Stomach (tissue), 4 donors: ENCODE results near the gene DDT.

Experiments used
- EP300 ChIP-seq: sonication (generic); formaldehyde crosslinking; IDR thresholded peaks from one replicate; pipeline ENCODE4 v1.6.1; 2017; ENCODE audit warnings: antibody characterized with exemption
- POLR2A ChIP-seq, 4 donors: fragments of 450-650 bp; IDR thresholded peaks; one replicate each; pipeline ENCODE4 v1.6.1; 2016; ENCODE audit warnings: antibody characterized with exemption in 4 of 4, control low read depth in 2 of 4, mild to moderate bottlenecking in 1 of 4, moderate library complexity in 1 of 4
- TF ChIP-seq, protein P1 (sequence below), 7 experiments: fragments of 450-650 bp in 4 of 7; fragments of 200-600 bp in 3 of 7; sonication (generic) in 3 of 7; IDR thresholded peaks; one replicate each; pipeline ENCODE4 v1.5.1; 2016 to 2019; ENCODE audit warnings: antibody characterized with exemption in 7 of 7, control low read depth in 2 of 7, mild to moderate bottlenecking in 1 of 7

- TF ChIP-seq, protein P1, sequence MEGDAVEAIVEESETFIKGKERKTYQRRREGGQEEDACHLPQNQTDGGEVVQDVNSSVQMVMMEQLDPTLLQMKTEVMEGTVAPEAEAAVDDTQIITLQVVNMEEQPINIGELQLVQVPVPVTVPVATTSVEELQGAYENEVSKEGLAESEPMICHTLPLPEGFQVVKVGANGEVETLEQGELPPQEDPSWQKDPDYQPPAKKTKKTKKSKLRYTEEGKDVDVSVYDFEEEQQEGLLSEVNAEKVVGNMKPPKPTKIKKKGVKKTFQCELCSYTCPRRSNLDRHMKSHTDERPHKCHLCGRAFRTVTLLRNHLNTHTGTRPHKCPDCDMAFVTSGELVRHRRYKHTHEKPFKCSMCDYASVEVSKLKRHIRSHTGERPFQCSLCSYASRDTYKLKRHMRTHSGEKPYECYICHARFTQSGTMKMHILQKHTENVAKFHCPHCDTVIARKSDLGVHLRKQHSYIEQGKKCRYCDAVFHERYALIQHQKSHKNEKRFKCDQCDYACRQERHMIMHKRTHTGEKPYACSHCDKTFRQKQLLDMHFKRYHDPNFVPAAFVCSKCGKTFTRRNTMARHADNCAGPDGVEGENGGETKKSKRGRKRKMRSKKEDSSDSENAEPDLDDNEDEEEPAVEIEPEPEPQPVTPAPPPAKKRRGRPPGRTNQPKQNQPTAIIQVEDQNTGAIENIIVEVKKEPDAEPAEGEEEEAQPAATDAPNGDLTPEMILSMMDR (IDR thresholded peaks at IDR 0.05): no peak
- no peak for TF ChIP-seq POLR2A (IDR thresholded peaks at IDR 0.05)
- no peak for TF ChIP-seq EP300
Observed at GRCh38 chr22:24016156-24016555, 41.9 kb upstream of the DDT start.
